HCT116 (cell line): ENCODE data around the gene BCR. TPM values are rescaled to one million over a fixed set of nuclear protein-coding genes. Genes with fewer than 3 reads are reported as not detected.

ENCODE experiments used
- ATAC-seq: fragments of 200-7000 bp; cut with Tn5 transposase; 2 replicates; pipeline ENCODE4 v1.9.1; 2020; ENCODE audit warnings: mild to moderate bottlenecking, moderate library complexity
- BruUV-seq: library from RNA; stranded (reverse); fragments of 400-500 nt; replicated peaks from 2 replicates; lab custom pipeline; 2021; lab: Mats Ljungman, UMichigan
- CTCF ChIA-PET: fragments of 300-600 bp; sonication (Branson Sonifier 250); formaldehyde crosslinking; loops from one replicate; lab custom pipeline; 2021; ENCODE audit warnings: antibody characterized with exemption; lab: Charles Lee
- POLR2A ChIA-PET: fragments of 300-600, 350-600 bp; sonication (Branson Sonifier 250); formaldehyde crosslinking; loops from one replicate; lab custom pipeline; 2021; ENCODE audit warnings: antibody characterized with exemption; lab: Charles Lee
- RAD21 ChIA-PET, 2 experiments: fragments of 300-600 bp; sonication (Branson Sonifier 250); formaldehyde crosslinking; loops; one replicate each; lab custom pipeline; 2023; ENCODE audit warnings: low total read pairs in 2 of 2; ENCODE audit not compliant: uncharacterized antibody in 2 of 2, unreplicated experiment in 2 of 2, low non-redundant PET in 1 of 2; lab: Charles Lee
- DNase-seq: peaks from one replicate; pipeline ENCODE4 v3.0.0-alpha.2; 2010; ENCODE audit warnings: low read depth, low spot score
- H2AFZ ChIP-seq: fragments of 200-600 bp; shearing (Covaris generic), sonication (generic); 2 replicates; pipeline ENCODE4 v1.6.1; 2017; ENCODE audit warnings: low read depth, mixed run types, mixed read lengths, antibody characterized with exemption, low read length; ENCODE audit not compliant: poor library complexity, severe bottlenecking
- H3K27ac ChIP-seq: 2 replicates; pipeline ENCODE4 v1.5.1; 2012; ENCODE audit warnings: low read depth, low read length
- H3K27me3 ChIP-seq: fragments of 200-600 bp; sonication (generic); 2 replicates; pipeline ENCODE4 v1.6.1; 2016; ENCODE audit warnings: mixed run types, low read length, mixed read lengths; ENCODE audit not compliant: insufficient read depth
- H3K36me3 ChIP-seq, 2 experiments: fragments of 200-500 bp in 1 of 2; fragments of 200-600 bp in 1 of 2; sonication (Bioruptor generic) in 1 of 2; sonication (generic) in 1 of 2; 2 replicates each; pipeline versions ENCODE4 v1.5.1 to v1.6.1; 2014 to 2016; ENCODE audit warnings: low read length in 2 of 2, inconsistent platforms in 1 of 2, mixed read lengths in 1 of 2, mixed run types in 1 of 2; ENCODE audit not compliant: insufficient read depth in 2 of 2, control insufficient read depth in 1 of 2
- H3K4me1 ChIP-seq, 2 experiments: fragments of 200-600 bp in 1 of 2; sonication (generic) in 1 of 2; 2 replicates each; pipeline versions ENCODE4 v1.5.1 to v1.6.1; 2012 to 2017; ENCODE audit warnings: low read length in 2 of 2, inconsistent platforms in 1 of 2, mild to moderate bottlenecking in 1 of 2, mixed read lengths in 1 of 2, mixed run types in 1 of 2, moderate library complexity in 1 of 2; ENCODE audit not compliant: insufficient read depth in 2 of 2, control insufficient read depth in 1 of 2
- H3K4me2 ChIP-seq: fragments of 200-600 bp; sonication (generic); 2 replicates; pipeline ENCODE4 v1.6.1; 2017; ENCODE audit warnings: mixed run types, low read length, mixed read lengths
- H3K4me3 ChIP-seq, 2 experiments: fragments of 200-600 bp in 1 of 2; sonication (generic) in 1 of 2; replicated peaks in 1 of 2; 2 replicates each; pipeline ENCODE4 v1.5.1; 2011 to 2016; ENCODE audit warnings: low read length in 2 of 2, control low read depth in 1 of 2, low read depth in 1 of 2, mild to moderate bottlenecking in 1 of 2, mixed read lengths in 1 of 2, mixed run types in 1 of 2
- H3K79me2 ChIP-seq: fragments of 200-600 bp; sonication (generic); 2 replicates; pipeline ENCODE4 v1.6.1; 2017; ENCODE audit warnings: mild to moderate bottlenecking, mixed run types, low read length, moderate library complexity, mixed read lengths; ENCODE audit not compliant: insufficient read depth
- H3K9ac ChIP-seq: fragments of 200-600 bp; sonication (generic); 2 replicates; pipeline ENCODE4 v1.6.1; 2016; ENCODE audit warnings: low read length, mixed read lengths
- H3K9me2 ChIP-seq: fragments of 200-600 bp; sonication (generic), shearing (Covaris generic); 2 replicates; pipeline ENCODE4 v1.6.1; 2017; ENCODE audit warnings: mixed run types, mild to moderate bottlenecking, moderate library complexity; ENCODE audit not compliant: insufficient read depth
- H3K9me3 ChIP-seq, 2 experiments: fragments of 200-500 bp in 1 of 2; fragments of 200-600 bp in 1 of 2; sonication (Bioruptor generic) in 1 of 2; sonication (generic) in 1 of 2; 2 replicates each; pipeline ENCODE4 v1.6.1; 2014 to 2017; ENCODE audit warnings: low read length in 2 of 2, mixed read lengths in 2 of 2, inconsistent platforms in 1 of 2, low read depth in 1 of 2, mild to moderate bottlenecking in 1 of 2, mixed run types in 1 of 2, moderate library complexity in 1 of 2; ENCODE audit not compliant: control insufficient read depth in 1 of 2, insufficient read depth in 1 of 2
- H4K20me1 ChIP-seq: fragments of 200-600 bp; sonication (generic), shearing (Covaris generic); 2 replicates; pipeline ENCODE4 v1.6.1; 2017; ENCODE audit warnings: mixed run types, mild to moderate bottlenecking, moderate library complexity; ENCODE audit not compliant: insufficient read depth
- ATF3 ChIP-seq: IDR thresholded peaks from 2 replicates; pipeline ENCODE4 v1.6.1; 2012
- CBX3 ChIP-seq: IDR thresholded peaks from 2 replicates; pipeline ENCODE4 v1.6.1; 2012; ENCODE audit warnings: low read depth
- CEBPB ChIP-seq: IDR thresholded peaks from 2 replicates; pipeline ENCODE4 v1.6.1; 2012; ENCODE audit warnings: low read depth
- CTCF ChIP-seq, 3 experiments: fragments of 200-600 bp in 1 of 3; sonication (generic) in 1 of 3; IDR thresholded peaks in 2 of 3; conservative IDR thresholded peaks in 1 of 3; 2 replicates each; pipeline ENCODE4 v1.5.1; 2012 to 2017; ENCODE audit warnings: low read depth in 2 of 3, low read length in 2 of 3, antibody characterized with exemption in 1 of 3, borderline replicate concordance in 1 of 3, control low read depth in 1 of 3, mild to moderate bottlenecking in 1 of 3, mixed read lengths in 1 of 3, mixed run types in 1 of 3, moderate library complexity in 1 of 3; ENCODE audit not compliant: insufficient read depth in 1 of 3
- EGR1 ChIP-seq: IDR thresholded peaks from 2 replicates; pipeline ENCODE4 v1.6.1; 2012; ENCODE audit warnings: low read depth
- ELF1 ChIP-seq: IDR thresholded peaks from 2 replicates; pipeline ENCODE4 v1.6.1; 2012; ENCODE audit warnings: low read depth, borderline replicate concordance
- EZH2 ChIP-seq: fragments of 200-600 bp; sonication (generic); IDR thresholded peaks from 2 replicates; pipeline ENCODE4 v1.6.1; 2017; ENCODE audit warnings: antibody characterized with exemption, mixed run types
- JUND ChIP-seq: IDR thresholded peaks from 2 replicates; pipeline ENCODE4 v1.6.1; 2012
- MAX ChIP-seq: IDR thresholded peaks from 2 replicates; pipeline ENCODE4 v1.6.1; 2012
- POLR2A ChIP-seq: IDR thresholded peaks from 2 replicates; pipeline ENCODE4 v1.7.0; 2011; ENCODE audit warnings: borderline replicate concordance; ENCODE audit not compliant: insufficient read depth, insufficient read length; ENCODE audit errors: extremely low read depth
- POLR2AphosphoS5 ChIP-seq: IDR thresholded peaks from 2 replicates; pipeline ENCODE4 v1.6.1; 2011; ENCODE audit warnings: mild to moderate bottlenecking, low read depth, low read length, moderate library complexity
- REST ChIP-seq: IDR thresholded peaks from 2 replicates; pipeline ENCODE4 v1.6.1; 2012; ENCODE audit warnings: low read depth
- SIN3A ChIP-seq: IDR thresholded peaks from 2 replicates; pipeline ENCODE4 v1.6.1; 2012; ENCODE audit warnings: low read depth
- SP1 ChIP-seq: IDR thresholded peaks from 2 replicates; pipeline ENCODE4 v1.6.1; 2012; ENCODE audit warnings: low read depth
- YY1 ChIP-seq: IDR thresholded peaks from 2 replicates; pipeline ENCODE4 v1.6.1; 2011; ENCODE audit warnings: low read length, low read depth, moderate library complexity, mild to moderate bottlenecking; ENCODE audit not compliant: insufficient replicate concordance; ENCODE audit errors: extremely low read depth
- ZFX ChIP-seq: fragments of 450-650 bp; IDR thresholded peaks from 2 replicates; pipeline ENCODE4 v1.6.1; 2017
- ZNF274 ChIP-seq: fragments of 200-500 bp; sonication (Bioruptor generic); IDR thresholded peaks from 2 replicates; pipeline ENCODE4 v1.6.1; 2014; ENCODE audit warnings: mild to moderate bottlenecking, low read depth, low read length, inconsistent platforms
- intact Hi-C: fragments of 100-400 bp; cut with micrococcal nuclease; formaldehyde crosslinking; loops from 2 replicates; pipeline ENCODE4 v1.10.0; 2022
- total RNA-seq: library from RNA; stranded (reverse); gene quantifications from one replicate; pipeline ENCODE4 v1.2.1, GENCODE V29; 2021; ENCODE audit not compliant: unreplicated experiment

Gene BCR
- total RNA-seq, 1 experiment from 2014 or later = 39.7 TPM

GRCh38 chr22:23184764-23185113 lies 4.4 kb downstream of the BCR start:
- no TSS peak for BruUV-seq
- H3K9ac ChIP-seq = no peak overlapping the region
- peaks cover 28 to 35% of the 10 kb centered on the region in 2 experiments for H3K4me1 ChIP-seq
- H3K36me3 ChIP-seq = peaks cover 0 to 21% of the 10 kb centered on the region in 2 experiments; a peak in 3 of 4 replicates
- H2AFZ ChIP-seq = no peak overlapping the region
- H3K27me3 ChIP-seq = no peaks in the 10 kb centered on the region
- DNase-seq (no peak), ATAC-seq (no peak)
- POLR2A ChIA-PET = no interaction called here
- H3K4me3 ChIP-seq = no peak overlapping the region
- no peak overlapping the region for H3K4me2 ChIP-seq
- no peaks in the 10 kb centered on the region for H3K9me3 ChIP-seq
- TF ChIP-seq REST = no peak
- TF ChIP-seq CEBPB = no peak
- TF ChIP-seq ELF1 = no peak
- TF ChIP-seq EGR1 = no peak
- no peak for TF ChIP-seq CTCF (IDR thresholded peaks at IDR 0.05 in 2 of 3, conservative IDR thresholded peaks at IDR 0.05 in 1 of 3; ENCODE audit: borderline replicate concordance in 1 of 3, insufficient read depth in 1 of 3, low read depth in 2 of 3, low read length in 2 of 3)
- no peak for TF ChIP-seq POLR2A
- TF ChIP-seq CBX3 = no peak
- TF ChIP-seq ZNF274 = no peak
- no peak for TF ChIP-seq SP1
- no peak for TF ChIP-seq EZH2
- no peak for TF ChIP-seq POLR2AphosphoS5
- no peak for TF ChIP-seq SIN3A
- TF ChIP-seq MAX = no peak
- TF ChIP-seq ATF3 = no peak
- TF ChIP-seq ZFX = no peak
- no peak for TF ChIP-seq JUND
- no peak for TF ChIP-seq YY1
- H3K79me2 ChIP-seq = peaks cover 85% of the 10 kb centered on the region
- H4K20me1 ChIP-seq = peaks cover 10% of the 10 kb centered on the region; the same call in 1 of the 2 replicates
- CTCF ChIA-PET = no interaction called here
- intact Hi-C loops = no loop called here
- no peak overlapping the region for H3K27ac ChIP-seq
- RAD21 ChIA-PET = no interaction called here
- no peaks in the 10 kb centered on the region for H3K9me2 ChIP-seq
